H1 (cell line): ENCODE data around the gene NHSL2. TPM values are rescaled to one million over a fixed set of nuclear protein-coding genes. Genes with fewer than 3 reads are reported as not detected.

Source experiments
- CTCF ChIA-PET: fragments of 300-600 bp; sonication (Branson Sonifier 250); formaldehyde crosslinking; loops from one replicate; lab custom pipeline; 2021; ENCODE audit not compliant: partially characterized antibody; lab: Charles Lee
- POLR2A ChIA-PET: fragments of 300-600 bp; sonication (Branson Sonifier 250); formaldehyde crosslinking; loops from one replicate; lab custom pipeline; 2021; ENCODE audit warnings: inconsistent platforms; ENCODE audit not compliant: partially characterized antibody; lab: Charles Lee
- DNase-seq, 2 experiments: peaks; one replicate each; pipeline versions ENCODE4 v3.0.0 to v3.0.0-alpha.2; 2010 to 2022; ENCODE audit warnings: low spot score in 2 of 2, low read depth in 1 of 2, mixed read lengths in 1 of 2
- FAIRE-seq: peaks from 2 replicates; lab custom pipeline; 2011; peaks lifted over from hg19 to GRCh38; lab: Jason Lieb, UNC
- H2AFZ ChIP-seq: 2 replicates; pipeline ENCODE4 v1.8.1; 2012; ENCODE audit warnings: low read length, inconsistent platforms
- H2AK5ac ChIP-seq: 2 replicates; pipeline ENCODE4 v1.6.1; 2013; ENCODE audit warnings: low read depth, low read length
- H2BK120ac ChIP-seq: replicated peaks from 2 replicates; pipeline ENCODE3; 2013; ENCODE audit warnings: low read depth, low read length, inconsistent platforms
- H2BK12ac ChIP-seq: 2 replicates; pipeline ENCODE4 v1.6.1; 2013; ENCODE audit warnings: low read depth, low read length
- H2BK15ac ChIP-seq: 2 replicates; pipeline ENCODE4 v1.6.1; 2013; ENCODE audit warnings: low read length
- H2BK20ac ChIP-seq: 2 replicates; pipeline ENCODE4 v1.6.1; 2013; ENCODE audit warnings: low read length
- H2BK5ac ChIP-seq: 2 replicates; pipeline ENCODE4 v1.6.1; 2013; ENCODE audit warnings: low read depth, low read length
- H3K14ac ChIP-seq: 2 replicates; pipeline ENCODE4 v1.6.1; 2013; ENCODE audit warnings: inconsistent platforms; ENCODE audit not compliant: insufficient read length
- H3K18ac ChIP-seq: 2 replicates; pipeline ENCODE4 v1.6.1; 2013; ENCODE audit warnings: low read length; ENCODE audit errors: extremely low read depth
- H3K23ac ChIP-seq: 2 replicates; pipeline ENCODE4 v1.6.1; 2013; ENCODE audit warnings: inconsistent platforms; ENCODE audit not compliant: insufficient read length
- H3K23me2 ChIP-seq: 2 replicates; pipeline ENCODE4 v1.6.1; 2013; ENCODE audit warnings: low read depth, low read length
- H3K27ac ChIP-seq: 2 replicates; pipeline ENCODE4 v1.6.1; 2011; ENCODE audit warnings: low read depth, low read length, inconsistent platforms
- H3K27me3 ChIP-seq, 4 experiments: replicated peaks in 1 of 4; 1 replicate in 1 of 4; 2 replicates in 3 of 4; pipeline versions ENCODE4 v1.6.1 to v1.8.1; 2011 to 2013; ENCODE audit warnings: low read length in 3 of 4, mild to moderate bottlenecking in 3 of 4, inconsistent platforms in 2 of 4, mixed read lengths in 2 of 4, moderate library complexity in 1 of 4; ENCODE audit not compliant: control insufficient read depth in 3 of 4, insufficient read depth in 3 of 4; ENCODE audit errors: extremely low read depth in 1 of 4
- H3K36me3 ChIP-seq, 4 experiments: 2 replicates each; pipeline versions ENCODE4 v1.6.1 to v1.8.1; 2011 to 2013; ENCODE audit warnings: mild to moderate bottlenecking in 4 of 4, low read length in 3 of 4, moderate library complexity in 2 of 4, control low read depth in 1 of 4, inconsistent platforms in 1 of 4; ENCODE audit not compliant: insufficient read depth in 4 of 4, control insufficient read depth in 2 of 4
- H3K4ac ChIP-seq: replicated peaks from 2 replicates; pipeline ENCODE3; 2013; ENCODE audit warnings: low read length, low read depth, mixed read lengths, inconsistent platforms; ENCODE audit not compliant: insufficient read length
- H3K4me1 ChIP-seq, 4 experiments: replicated peaks in 1 of 4; 1 replicate in 1 of 4; 2 replicates in 3 of 4; pipeline versions ENCODE4 v1.6.1 to v1.8.1; 2011 to 2013; ENCODE audit warnings: low read length in 3 of 4, inconsistent platforms in 2 of 4, mixed read lengths in 1 of 4; ENCODE audit not compliant: insufficient read depth in 4 of 4, control insufficient read depth in 3 of 4
- H3K4me2 ChIP-seq, 2 experiments: 2 replicates each; pipeline versions ENCODE4 v1.6.1 to v1.8.1; 2011 to 2013; ENCODE audit warnings: low read depth in 2 of 2, low read length in 2 of 2, control low read depth in 1 of 2, inconsistent platforms in 1 of 2, mild to moderate bottlenecking in 1 of 2; ENCODE audit not compliant: insufficient read depth in 1 of 2
- H3K4me3 ChIP-seq, 4 experiments: fragments of 200-600, 300-600 bp in 1 of 4; sonication (generic), shearing (Covaris generic), sonication (Bioruptor Twin) in 1 of 4; 2 replicates each; pipeline versions ENCODE4 v1.5.1 to v1.8.1; 2011 to 2016; ENCODE audit warnings: low read length in 4 of 4, low read depth in 3 of 4, control low read depth in 2 of 4, inconsistent platforms in 2 of 4, mild to moderate bottlenecking in 2 of 4, mixed read lengths in 1 of 4, moderate library complexity in 1 of 4; ENCODE audit not compliant: insufficient read depth in 2 of 4; ENCODE audit errors: extremely low read depth in 1 of 4
- H3K56ac ChIP-seq: replicated peaks from 2 replicates; pipeline ENCODE3; 2013; ENCODE audit warnings: low read depth, mild to moderate bottlenecking, mixed read lengths, low read length, inconsistent platforms; ENCODE audit not compliant: insufficient read length
- H3K79me1 ChIP-seq: 2 replicates; pipeline ENCODE4 v1.6.1; 2013; ENCODE audit warnings: low read depth, low read length, control low read depth
- H3K79me2 ChIP-seq, 2 experiments: 2 replicates each; pipeline versions ENCODE4 v1.6.1 to v1.8.1; 2012 to 2013; ENCODE audit warnings: low read length in 2 of 2, mild to moderate bottlenecking in 2 of 2, inconsistent platforms in 1 of 2; ENCODE audit not compliant: insufficient read depth in 2 of 2, control insufficient read depth in 1 of 2
- H3K9ac ChIP-seq, 4 experiments: replicated peaks in 1 of 4; 1 replicate in 1 of 4; 2 replicates in 3 of 4; pipeline versions ENCODE4 v1.6.1 to v1.8.1; 2011 to 2013; ENCODE audit warnings: low read depth in 3 of 4, low read length in 3 of 4, control low read depth in 2 of 4, mild to moderate bottlenecking in 2 of 4, moderate library complexity in 2 of 4, inconsistent platforms in 1 of 4; ENCODE audit errors: extremely low read depth in 1 of 4
- H3K9me3 ChIP-seq, 2 experiments: 2 replicates each; pipeline versions ENCODE4 v1.6.1 to v1.8.1; 2012 to 2013; ENCODE audit warnings: mild to moderate bottlenecking in 2 of 2, moderate library complexity in 2 of 2, control low read depth in 1 of 2, inconsistent platforms in 1 of 2, low read depth in 1 of 2, low read length in 1 of 2, mixed read lengths in 1 of 2; ENCODE audit not compliant: insufficient read depth in 2 of 2
- H4K20me1 ChIP-seq, 2 experiments: replicated peaks in 1 of 2; 2 replicates each; pipeline versions ENCODE3 to v1.8.1; 2011 to 2013; ENCODE audit warnings: inconsistent platforms in 2 of 2, low read length in 2 of 2, mild to moderate bottlenecking in 1 of 2; ENCODE audit not compliant: insufficient read depth in 2 of 2, control insufficient read depth in 1 of 2
- H4K5ac ChIP-seq: 2 replicates; pipeline ENCODE4 v1.6.1; 2013; ENCODE audit warnings: low read length, low read depth, mixed read lengths, inconsistent platforms; ENCODE audit not compliant: insufficient read length
- H4K8ac ChIP-seq: 2 replicates; pipeline ENCODE4 v1.8.0; 2013; ENCODE audit warnings: mild to moderate bottlenecking, moderate library complexity, low read length, inconsistent platforms; ENCODE audit not compliant: insufficient read depth; ENCODE audit errors: extremely low read depth
- H4K91ac ChIP-seq: replicated peaks from 2 replicates; pipeline ENCODE3; 2013; ENCODE audit warnings: low read length, mixed read lengths, inconsistent platforms; ENCODE audit not compliant: insufficient read length
- HDAC2 ChIP-seq, 2 experiments: fragments of 300-600 bp in 1 of 2; sonication (generic) in 1 of 2; IDR thresholded peaks; 2 replicates each; pipeline ENCODE4 v1.6.1; 2011 to 2012; ENCODE audit warnings: low read depth in 2 of 2, low read length in 2 of 2, mild to moderate bottlenecking in 2 of 2, moderate library complexity in 2 of 2, borderline replicate concordance in 1 of 2, inconsistent platforms in 1 of 2
- JUND ChIP-seq: IDR thresholded peaks from 2 replicates; pipeline ENCODE4 v1.6.1; 2011; ENCODE audit warnings: mild to moderate bottlenecking, improper control_type of control experiment, low read length
- PHF8 ChIP-seq: fragments of 200-600 bp; sonication (generic); conservative IDR thresholded peaks from 2 replicates; pipeline ENCODE4 v1.7.1; 2012; ENCODE audit warnings: low read depth, mild to moderate bottlenecking, inconsistent platforms, low read length, moderate library complexity
- SIX5 ChIP-seq: IDR thresholded peaks from 2 replicates; pipeline ENCODE4 v1.6.1; 2011; ENCODE audit warnings: mild to moderate bottlenecking, low read depth, low read length
- WGBS, 2 experiments: shearing (Covaris generic) in 1 of 2; methylation state at CpG; one replicate each; pipeline versions ENCODE4 v1.1.6 to v1.1.7; 2013 to 2015; ENCODE audit warnings: low lambda C conversion rate in 2 of 2, mixed read lengths in 2 of 2, inconsistent platforms in 1 of 2, low coverage in 1 of 2, missing lambda C conversion rate in 1 of 2; ENCODE audit not compliant: insufficient replicate concordance in 2 of 2, insufficient coverage in 1 of 2, insufficient read length in 1 of 2; ENCODE audit errors: extremely low coverage in 1 of 2, missing lambda C conversion rate in 1 of 2; 5-methylcytosine and 5-hydroxymethylcytosine counted together
- polyA plus RNA-seq, 7 experiments: library from polyadenylated mRNA; depleted of rRNA in 3 of 7; stranded (reverse) in 5 of 7; unstranded in 2 of 7; fragments of >200 nt in 5 of 7; fragments of 200-250 nt in 2 of 7; gene quantifications; 1 replicate in 5 of 7; 2 replicates in 1 of 7; 4 replicates in 1 of 7; pipeline versions ENCODE4 v1.2.1 to v1.2.3, GENCODE V29; 2011 to 2013; ENCODE audit warnings: missing spikeins in 2 of 7, mixed read lengths in 2 of 7
- total RNA-seq: library from RNA; stranded (reverse); fragmentation: NEBNext Ultra II Directional; extraction: Animal tissue kit (Norgen Biotek cat#: 25700); gene quantifications from 2 replicates; pipeline ENCODE4 v1.2.1, GENCODE V29; 2021

The NHSL2 gene
- total and polyA plus RNA-seq, 2 of the 8 experiments (the other 6 are each of a cell fraction or from before 2014, with no cell fraction given): 3.7 to 7.2 TPM

GRCh38 chrX:72113461-72113860 lies 202.8 kb downstream of the NHSL2 start:
- H3K79me1 ChIP-seq: no peaks in the 10 kb centered on the region
- H2BK20ac ChIP-seq: no peak overlapping the region
- H3K4me2 ChIP-seq: no peak overlapping the region
- peaks cover 0 to 2% of the 10 kb centered on the region in 2 experiments for H4K20me1 ChIP-seq
- H3K18ac ChIP-seq: no peak overlapping the region
- H4K8ac ChIP-seq: no peak overlapping the region
- no peak overlapping the region for H4K5ac ChIP-seq
- 96% methylated on average over 6 of the region's 6 CpGs; no CpG with 5 or more reads in 1 of the 2 experiments for WGBS, 2 experiments
- no peaks in the 10 kb centered on the region for H3K36me3 ChIP-seq
- H2BK5ac ChIP-seq: no peak overlapping the region
- H2AFZ ChIP-seq: no peak overlapping the region
- H3K4me1 ChIP-seq: peaks cover 0 to 7% (median 2%) of the 10 kb centered on the region in 4 experiments; a peak in 6 of 7 replicates
- H4K91ac ChIP-seq: no peak overlapping the region
- H3K27ac ChIP-seq: no peak overlapping the region
- H3K79me2 ChIP-seq: no peaks in the 10 kb centered on the region
- no peak overlapping the region for H3K23ac ChIP-seq
- no peak overlapping the region for H2AK5ac ChIP-seq
- no peak for TF ChIP-seq HDAC2 (IDR thresholded peaks at IDR 0.05; ENCODE audit: borderline replicate concordance in 1 of 2, low read depth in 2 of 2, low read length in 2 of 2)
- TF ChIP-seq JUND: no peak
- TF ChIP-seq SIX5: no peak
- TF ChIP-seq PHF8: no peak
- no peak overlapping the region for H3K14ac ChIP-seq
- no peak overlapping the region for H2BK12ac ChIP-seq
- H3K4ac ChIP-seq: no peak overlapping the region
- ChIA-PET POLR2A (no interaction called here), CTCF (no interaction called here)
- no peaks in the 10 kb centered on the region for H3K9me3 ChIP-seq
- no peak for DNase-seq
- no peak overlapping the region for H3K4me3 ChIP-seq
- FAIRE-seq: no peak
- H3K9ac ChIP-seq: no peak overlapping the region
- H3K56ac ChIP-seq: no peak overlapping the region
- H3K27me3 ChIP-seq: no peaks in the 10 kb centered on the region
- H2BK120ac ChIP-seq: no peak overlapping the region
- no peak overlapping the region for H2BK15ac ChIP-seq
- no peaks in the 10 kb centered on the region for H3K23me2 ChIP-seq
